HuH-7.5 (cell line): Measurements from ENCODE around the gene RBM19.

Source experiments
- DNase-seq: peaks from one replicate; pipeline ENCODE4 v3.0.0; 2011; ENCODE audit warnings: low spot score

RBM19 gene

GRCh38 chr12:113852695-113853490, 113.2 kb downstream of the RBM19 start:
- DNase-seq, result no peak

GRCh38 chr12:113852264-113852663, 113.9 kb downstream of the RBM19 start:
- no peak for DNase-seq

GRCh38 chr12:113850309-113851056, 115.6 kb downstream of the RBM19 start:
- no peak for DNase-seq

DNA sequence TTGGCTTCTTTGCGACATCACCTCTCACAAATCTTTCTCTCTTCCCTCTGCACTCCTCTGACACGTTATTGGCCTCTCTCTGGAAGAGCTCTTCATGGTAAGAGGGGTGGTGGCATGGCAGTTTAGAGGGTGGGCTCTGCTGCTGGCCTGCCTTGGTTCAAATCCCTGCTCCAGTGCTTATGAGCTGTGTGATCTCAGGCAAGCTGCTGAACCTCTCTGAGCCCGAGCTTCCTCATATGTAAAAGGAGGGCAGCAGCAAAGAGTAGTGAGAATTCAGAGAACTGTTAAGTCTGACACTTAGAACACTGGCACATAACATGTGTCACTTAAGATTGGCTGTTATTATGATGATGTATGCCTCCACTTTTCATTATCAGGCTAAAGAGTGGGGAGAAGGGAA, 118.3 kb downstream of the RBM19 start:
- DNase-seq, result no peak

GRCh38 chr12:113846883-113847755, 119.0 kb downstream of the RBM19 start:
- no peak for DNase-seq

DNA sequence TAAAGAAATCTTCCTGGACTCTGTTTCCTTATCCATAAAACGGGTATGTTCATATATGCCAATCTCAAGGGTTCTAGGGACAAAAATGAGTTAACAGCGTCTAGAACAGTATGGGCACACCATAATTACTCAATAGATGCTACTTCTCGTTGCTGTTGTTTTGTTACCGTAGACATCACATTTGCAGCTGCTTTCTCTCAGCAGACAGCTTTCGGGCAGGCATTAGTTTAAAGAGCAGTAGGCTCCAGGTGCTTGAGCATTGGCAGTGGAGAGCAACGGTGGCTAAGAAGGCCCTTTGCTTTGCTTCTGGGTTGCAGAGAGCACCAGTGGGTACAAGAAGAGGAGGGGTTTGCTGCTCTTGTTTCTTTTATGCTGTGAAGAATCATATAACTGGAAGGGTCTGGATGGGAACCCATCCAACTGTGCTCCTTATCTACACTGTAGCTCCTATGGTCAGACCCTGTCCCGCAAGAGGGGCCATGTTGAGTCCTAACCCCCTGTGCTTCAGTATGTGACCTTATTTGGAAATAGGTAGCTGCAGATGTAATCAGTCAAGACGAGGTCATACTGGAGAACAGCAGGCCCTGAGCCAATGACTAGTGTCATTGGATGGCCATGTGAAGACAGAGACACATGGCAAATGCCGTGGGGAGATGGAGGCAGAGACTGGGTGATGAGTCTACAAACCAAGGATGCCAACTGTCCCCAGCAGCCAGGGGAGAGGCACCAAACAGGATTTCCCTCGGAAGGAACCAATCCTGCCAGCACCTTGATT, 120.0 kb downstream of the RBM19 start:
- no peak for DNase-seq

GRCh38 chr12:113844495-113845210, 121.5 kb downstream of the RBM19 start:
- DNase-seq, result no peak

DNA sequence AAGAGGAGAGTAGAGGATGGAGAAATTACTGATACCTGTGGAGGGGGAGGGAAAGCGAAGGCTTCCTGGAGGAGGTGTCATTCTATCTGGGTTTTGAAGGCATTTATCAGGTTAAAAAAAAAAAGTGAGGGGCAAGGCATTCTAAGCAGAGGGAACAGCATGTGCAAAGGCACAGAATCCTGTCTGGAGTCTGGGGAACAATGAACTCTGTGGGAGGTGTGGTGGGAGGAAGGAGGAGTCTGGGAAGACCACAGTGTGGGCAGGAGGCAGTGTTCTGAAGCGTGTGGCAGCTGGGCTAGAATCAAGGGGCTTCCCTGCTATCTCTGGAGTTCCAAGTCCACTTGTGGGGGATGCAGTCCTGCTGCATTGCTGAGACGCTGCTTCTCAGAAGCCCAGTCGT, 123.4 kb downstream of the RBM19 start:
- DNase-seq, result no peak

DNA sequence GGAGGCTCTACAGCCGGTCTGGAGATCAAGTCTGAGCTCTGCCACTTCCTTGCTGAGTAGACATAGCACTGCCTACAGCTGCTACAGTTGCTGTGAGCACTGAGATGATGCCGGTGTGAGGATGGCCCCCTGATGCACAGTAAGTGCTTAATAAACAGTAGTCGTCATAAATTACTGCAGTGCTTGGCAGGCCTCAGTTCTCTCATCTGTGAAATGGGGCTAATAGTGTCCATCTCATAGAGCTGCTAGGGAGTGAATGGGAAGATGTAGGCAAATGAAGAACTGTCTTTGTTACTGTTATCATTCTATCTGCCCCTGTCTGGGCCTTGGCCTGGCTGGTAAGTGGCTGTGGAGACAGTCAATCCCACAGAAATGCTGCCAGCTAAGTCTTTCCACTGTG, 124.3 kb downstream of the RBM19 start:
- DNase-seq, result no peak

- DNase-seq, result no peak
Measured at GRCh38 chr12:113840401-113841042, 125.6 kb downstream of the RBM19 start.

DNA sequence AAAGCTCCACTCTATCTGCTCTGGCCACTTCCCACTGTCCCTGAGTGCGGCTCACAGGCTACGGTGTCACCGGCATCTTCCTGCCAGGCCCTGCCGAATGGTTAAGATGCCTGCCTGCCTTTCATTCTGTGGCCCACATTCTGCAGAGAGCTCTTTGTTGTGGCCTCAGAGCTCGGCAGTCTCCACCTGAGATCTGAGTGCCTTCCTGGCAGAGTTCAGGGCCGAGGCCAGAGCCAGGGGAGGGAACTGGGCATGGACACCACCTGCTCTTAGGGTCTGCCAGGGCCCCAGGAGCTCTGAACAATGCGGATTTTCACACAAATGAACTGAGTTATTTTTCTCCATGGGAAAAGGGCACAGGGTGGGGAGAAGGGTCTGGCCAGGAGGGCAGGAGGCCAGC, 127.2 kb downstream of the RBM19 start:
- no peak for DNase-seq

- no peak for DNase-seq
Measured at GRCh38 chr12:113837528-113838296, 128.4 kb downstream of the RBM19 start.

DNA sequence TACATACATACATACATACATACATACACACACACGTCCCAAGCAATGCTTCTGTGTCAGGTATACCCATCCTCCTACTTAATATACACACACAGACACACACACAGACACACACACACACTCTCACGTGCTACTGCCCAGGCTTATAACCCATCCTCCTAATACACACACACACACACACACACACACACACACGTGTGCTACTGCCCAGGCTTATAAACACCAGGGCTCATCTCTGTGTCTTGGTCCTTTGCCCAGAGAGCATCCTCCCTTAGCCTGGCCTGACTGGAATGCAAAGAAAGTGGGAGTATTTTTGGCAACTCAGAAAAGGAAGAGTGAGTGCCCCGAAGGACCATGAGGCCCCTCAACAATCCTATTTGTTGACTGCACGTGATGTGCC, 129.0 kb downstream of the RBM19 start:
- no peak for DNase-seq

DNA sequence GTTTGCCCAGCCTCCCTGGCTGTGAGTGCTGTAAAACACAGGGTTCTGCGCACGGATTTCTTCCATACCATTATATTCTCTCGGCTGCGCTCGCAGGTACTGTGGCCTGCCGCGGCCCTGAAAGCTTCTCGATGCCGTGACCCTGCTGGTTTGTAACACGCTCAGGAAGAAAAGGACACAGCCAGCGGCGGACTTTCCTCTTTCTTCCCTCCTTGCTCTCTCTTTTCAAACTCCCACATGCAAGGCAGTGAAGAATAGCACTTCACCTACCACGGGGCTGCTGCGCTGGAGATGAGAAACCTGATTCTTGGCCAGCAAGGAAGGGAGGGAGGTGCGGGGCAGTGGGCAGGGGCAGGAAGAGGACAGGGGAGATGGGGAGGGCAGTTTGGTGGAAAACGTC, 130.2 kb downstream of the RBM19 start:
- no peak for DNase-seq

- no peak for DNase-seq
Measured at GRCh38 chr12:113835433-113835832, 130.7 kb downstream of the RBM19 start.

DNA sequence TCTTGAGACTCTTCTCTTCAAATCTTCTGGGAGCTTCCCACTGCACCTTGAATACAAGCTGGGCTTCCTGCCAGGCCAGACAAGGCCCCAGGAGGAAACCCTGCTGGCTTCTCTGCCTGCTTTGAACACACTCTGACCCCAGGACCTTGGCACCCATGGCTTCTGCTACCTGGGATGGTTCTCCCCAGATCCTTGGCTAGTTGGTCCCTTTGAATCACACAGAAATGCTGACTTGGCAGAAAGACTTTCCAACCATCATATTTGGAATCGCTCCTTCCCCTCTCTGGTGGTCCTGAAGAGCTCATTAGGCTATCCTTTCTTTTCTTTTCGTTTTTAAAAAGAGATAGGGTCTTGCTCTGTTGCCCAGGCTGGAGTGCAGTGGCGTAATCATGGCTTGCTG, 132.7 kb downstream of the RBM19 start:
- DNase-seq, result no peak

GRCh38 chr12:113831476-113831875, 134.6 kb downstream of the RBM19 start:
- no peak for DNase-seq

GRCh38 chr12:113831016-113831415, 135.1 kb downstream of the RBM19 start:
- DNase-seq, result no peak

GRCh38 chr12:113829212-113829611, 136.9 kb downstream of the RBM19 start:
- no peak for DNase-seq
